Lower leg skin (tissue), 4 donors: Measurements from ENCODE around the gene BPIFB4. TPM values are rescaled to one million over a fixed set of nuclear protein-coding genes. Genes with fewer than 3 reads are reported as not detected.

Source experiments
- DNase-seq, 2 donors: peaks; one replicate each; pipeline ENCODE4 v3.0.0-alpha.2; 2019; ENCODE audit warnings: low spot score in 2 of 2
- H3K4me3 ChIP-seq: fragments of 200-600 bp; sonication (generic); 2 replicates; pipeline ENCODE4 v1.5.1; 2017; ENCODE audit warnings: mild to moderate bottlenecking, low read depth; ENCODE audit not compliant: poor library complexity, severe bottlenecking
- CTCF ChIP-seq, 3 donors: fragments of 450-650 bp; IDR thresholded peaks; one replicate each; pipeline ENCODE4 v1.5.1; 2016; ENCODE audit warnings: antibody characterized with exemption in 3 of 3, mild to moderate bottlenecking in 3 of 3, moderate library complexity in 2 of 3
- POLR2A ChIP-seq, 2 donors: fragments of 450-650 bp; IDR thresholded peaks; one replicate each; pipeline ENCODE4 v1.6.1; 2016 to 2017; ENCODE audit warnings: antibody characterized with exemption in 2 of 2, mild to moderate bottlenecking in 1 of 2, moderate library complexity in 1 of 2
- WGBS, 2 donors: methylation state at CpG; one replicate each; pipeline ENCODE4 v1.1.5; 2018; 5-methylcytosine and 5-hydroxymethylcytosine counted together
- intact Hi-C: fragments of 100-400 bp; cut with DNase I; formaldehyde crosslinking; loops from one replicate; pipeline ENCODE4 v1.15.0; 2023; ENCODE audit warnings: low total_unique reads
- total RNA-seq, 4 donors: library from RNA; depleted of rRNA; stranded (reverse); fragments of >200 nt; gene quantifications; one replicate each; pipeline ENCODE4 v1.1.0, GENCODE V29; 2016

The BPIFB4 gene
- not detected for total RNA-seq

- no peak for DNase-seq
- WGBS, 2 donors = 86 to 93% methylated on average over 2 of the region's 2 CpGs
- TF ChIP-seq POLR2A (IDR thresholded peaks at IDR 0.05) (no peak), CTCF (IDR thresholded peaks at IDR 0.05) (no peak)
- no peak within 1 kb of the TSS for H3K4me3 ChIP-seq
- intact Hi-C loops = no loop called here
These were observed at the start of gene BPIFB4 for GRCh38 chr20:33079259-33079658. Gene BPIFB4 (plus strand): TSS chr20:33079643. CDS start chr20:33081527, 1,884 bp downstream.

DNA sequence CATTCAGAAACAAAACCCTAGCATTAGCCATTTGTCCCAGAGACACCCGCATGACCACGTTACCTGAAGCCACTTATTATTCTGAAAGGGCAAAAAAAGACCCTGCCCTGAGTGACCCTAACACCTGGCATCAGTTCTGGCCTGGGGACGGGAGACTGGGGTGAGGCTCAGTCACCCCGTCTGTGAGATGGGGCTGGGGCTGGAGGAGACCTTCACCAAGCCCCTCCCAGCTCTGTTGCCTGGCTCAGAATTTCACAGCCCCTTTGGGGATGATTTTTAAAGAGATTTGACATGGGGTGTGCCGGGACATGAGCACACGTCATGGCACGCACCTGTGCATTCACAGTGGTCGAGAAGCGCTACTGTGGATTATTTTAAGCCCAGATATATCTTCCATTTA lies 49.4 kb upstream of the BPIFB4 start:
- 56 to 62% methylated on average over 9 of the region's 9 CpGs for WGBS, 2 donors
- no peak overlapping the region for H3K4me3 ChIP-seq
- no peak for TF ChIP-seq CTCF (IDR thresholded peaks at IDR 0.05)
- TF ChIP-seq POLR2A (IDR thresholded peaks at IDR 0.05) = no peak

DNA sequence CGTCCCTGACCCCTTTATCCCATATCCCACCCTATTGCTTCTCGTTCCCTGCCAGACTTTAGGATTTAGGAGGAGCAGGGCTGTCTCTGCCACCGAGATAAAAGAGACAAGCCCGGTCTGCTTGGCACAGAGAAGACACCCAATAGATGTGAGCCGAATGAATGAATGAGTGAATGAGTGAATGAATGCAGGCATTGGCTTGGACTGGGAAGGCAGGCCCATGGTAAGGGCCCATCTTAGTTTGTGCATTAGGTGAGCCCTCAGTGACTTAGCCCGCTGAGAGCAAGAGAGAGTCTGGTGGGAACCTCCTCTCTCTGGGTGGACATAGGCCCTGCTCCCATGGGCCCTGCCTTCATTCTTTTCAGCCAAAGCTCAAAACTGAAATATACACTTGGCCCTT lies 48.9 kb upstream of the BPIFB4 start:
- 81 to 83% methylated on average over 6 of the region's 6 CpGs for WGBS, 2 donors
- no peak for DNase-seq
- no peak overlapping the region for H3K4me3 ChIP-seq
- intact Hi-C loops = no loop called here
- TF ChIP-seq CTCF (IDR thresholded peaks at IDR 0.05) (no peak), POLR2A (IDR thresholded peaks at IDR 0.05) (no peak)

More for the DNA sequence above, 49.4 kb upstream of the BPIFB4 start:
- intact Hi-C loops = no loop called here
- DNase-seq = no peak

DNA sequence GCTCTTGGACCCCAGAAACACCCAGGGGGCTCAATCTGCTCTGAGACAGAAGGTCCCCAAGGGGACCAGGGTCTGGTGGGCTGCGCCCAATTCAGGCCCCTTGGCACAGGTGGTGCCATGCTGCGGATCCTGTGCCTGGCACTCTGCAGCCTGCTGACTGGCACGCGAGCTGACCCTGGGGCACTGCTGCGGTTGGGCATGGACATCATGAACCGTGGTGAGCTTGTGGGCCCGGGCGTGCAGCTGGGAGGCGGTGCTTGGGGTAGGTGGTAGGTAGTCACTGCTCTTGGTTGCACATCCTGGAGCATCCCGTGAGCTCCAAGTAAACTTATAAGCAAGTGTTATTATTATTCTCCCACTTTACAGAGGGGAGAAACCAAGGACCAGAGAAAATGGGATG lies 47.9 kb upstream of the BPIFB4 start, which contains the start of gene BPIFB6:
BPIFB6 (plus strand) TSS at position 118 of the 400 bp plus-strand sequence; CDS start at position 118, 0 bp downstream.
- TF ChIP-seq CTCF (IDR thresholded peaks at IDR 0.05) (no peak), POLR2A (IDR thresholded peaks at IDR 0.05) (no peak)
- WGBS, 2 donors = 85 to 86% methylated on average over 10 of the region's 10 CpGs
- no peak for DNase-seq
- intact Hi-C loops = no loop called here
- H3K4me3 ChIP-seq = no peak within 1 kb of the TSS

DNA sequence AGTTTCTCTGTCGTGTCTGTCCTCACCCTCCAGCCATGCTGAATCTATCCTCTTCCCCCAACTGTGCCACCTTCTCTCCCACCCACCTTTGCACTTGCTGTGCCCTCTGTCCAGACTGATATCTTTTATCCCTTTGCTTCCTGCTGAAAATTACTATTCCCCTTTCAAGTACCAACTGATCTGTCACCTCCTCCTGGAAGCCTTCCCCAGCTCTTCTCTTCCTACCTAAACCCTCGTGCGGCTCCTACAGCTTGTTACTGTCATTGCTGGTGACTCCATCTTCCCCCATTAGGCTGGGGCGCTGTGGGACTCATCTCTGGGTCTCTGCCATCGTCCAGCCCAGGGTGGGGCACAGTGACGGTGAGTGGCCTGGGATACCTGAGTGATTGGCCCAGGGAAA lies 46.9 kb upstream of the BPIFB4 start:
- DNase-seq = no peak
- WGBS, 2 donors = 77 to 79% methylated on average over 6 of the region's 6 CpGs
- no peak for TF ChIP-seq CTCF (IDR thresholded peaks at IDR 0.05)
- no peak for TF ChIP-seq POLR2A (IDR thresholded peaks at IDR 0.05)
- intact Hi-C loops = no loop called here
- no peak overlapping the region for H3K4me3 ChIP-seq

GRCh38 chr20:33033381-33033780 lies 46.1 kb upstream of the BPIFB4 start:
- 51 to 74% methylated on average over 5 of the region's 5 CpGs for WGBS, 2 donors
- H3K4me3 ChIP-seq = no peak overlapping the region
- intact Hi-C loops = no loop called here
- no peak for DNase-seq
- TF ChIP-seq POLR2A (IDR thresholded peaks at IDR 0.05) (no peak), CTCF (IDR thresholded peaks at IDR 0.05) (no peak)
